ENCODE measurements around the gene KIF16B.

DNA sequence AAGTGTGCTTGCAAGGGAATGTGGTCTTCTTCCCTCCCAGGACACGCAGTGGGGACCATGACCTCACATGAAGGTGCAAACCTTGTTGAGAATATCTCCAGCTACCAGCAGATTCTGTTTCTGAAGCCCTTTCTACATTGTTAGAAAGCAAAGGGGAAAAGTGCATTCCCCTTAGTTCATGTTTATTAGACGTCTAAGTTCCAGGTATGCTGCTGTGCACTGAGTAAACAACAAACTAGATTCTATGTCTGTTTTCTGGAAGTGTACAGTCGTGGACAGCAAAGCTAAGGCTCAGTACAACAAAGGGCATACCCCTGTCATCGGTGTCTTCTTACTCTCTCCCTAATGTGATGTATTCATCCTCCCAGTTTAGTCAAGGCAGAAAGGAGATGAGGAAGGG lies 178.5 kb downstream of the KIF16B start:
- TF ChIP-seq, protein P1, sequence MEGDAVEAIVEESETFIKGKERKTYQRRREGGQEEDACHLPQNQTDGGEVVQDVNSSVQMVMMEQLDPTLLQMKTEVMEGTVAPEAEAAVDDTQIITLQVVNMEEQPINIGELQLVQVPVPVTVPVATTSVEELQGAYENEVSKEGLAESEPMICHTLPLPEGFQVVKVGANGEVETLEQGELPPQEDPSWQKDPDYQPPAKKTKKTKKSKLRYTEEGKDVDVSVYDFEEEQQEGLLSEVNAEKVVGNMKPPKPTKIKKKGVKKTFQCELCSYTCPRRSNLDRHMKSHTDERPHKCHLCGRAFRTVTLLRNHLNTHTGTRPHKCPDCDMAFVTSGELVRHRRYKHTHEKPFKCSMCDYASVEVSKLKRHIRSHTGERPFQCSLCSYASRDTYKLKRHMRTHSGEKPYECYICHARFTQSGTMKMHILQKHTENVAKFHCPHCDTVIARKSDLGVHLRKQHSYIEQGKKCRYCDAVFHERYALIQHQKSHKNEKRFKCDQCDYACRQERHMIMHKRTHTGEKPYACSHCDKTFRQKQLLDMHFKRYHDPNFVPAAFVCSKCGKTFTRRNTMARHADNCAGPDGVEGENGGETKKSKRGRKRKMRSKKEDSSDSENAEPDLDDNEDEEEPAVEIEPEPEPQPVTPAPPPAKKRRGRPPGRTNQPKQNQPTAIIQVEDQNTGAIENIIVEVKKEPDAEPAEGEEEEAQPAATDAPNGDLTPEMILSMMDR (IDR thresholded peaks at IDR 0.05), result no peak
- no peak for TF ChIP-seq POLR2A (IDR thresholded peaks at IDR 0.05)
